Stimulated activated CD8-positive, alpha-beta memory T cell treated with anti-CD3 and anti-CD28 coated beads, Interleukin-2, amount 100 ng/mL, for 1 hour (primary cell): ENCODE results near the gene GLIS1.

ENCODE experiments used
- DNase-seq, 2 donors: peaks; one replicate each; pipeline ENCODE4 v3.0.0-alpha.2; 2020; ENCODE audit warnings: low read depth in 2 of 2

GLIS1 gene

GRCh38 chr1:53678938-53679825 is 59.8 kb downstream of the GLIS1 start:
- DNase-seq = no peak

GRCh38 chr1:53678507-53678906 is 60.5 kb downstream of the GLIS1 start:
- DNase-seq = no peak

- DNase-seq = no peak
These were observed 60.9 kb downstream of the GLIS1 start for GRCh38 chr1:53678046-53678445.

- no peak for DNase-seq
These were observed 61.5 kb downstream of the GLIS1 start for GRCh38 chr1:53677486-53677885.

- no peak for DNase-seq
These were observed 66.2 kb downstream of the GLIS1 start for GRCh38 chr1:53672785-53673184.

GRCh38 chr1:53672243-53672642 is 66.7 kb downstream of the GLIS1 start:
- DNase-seq = no peak

DNA sequence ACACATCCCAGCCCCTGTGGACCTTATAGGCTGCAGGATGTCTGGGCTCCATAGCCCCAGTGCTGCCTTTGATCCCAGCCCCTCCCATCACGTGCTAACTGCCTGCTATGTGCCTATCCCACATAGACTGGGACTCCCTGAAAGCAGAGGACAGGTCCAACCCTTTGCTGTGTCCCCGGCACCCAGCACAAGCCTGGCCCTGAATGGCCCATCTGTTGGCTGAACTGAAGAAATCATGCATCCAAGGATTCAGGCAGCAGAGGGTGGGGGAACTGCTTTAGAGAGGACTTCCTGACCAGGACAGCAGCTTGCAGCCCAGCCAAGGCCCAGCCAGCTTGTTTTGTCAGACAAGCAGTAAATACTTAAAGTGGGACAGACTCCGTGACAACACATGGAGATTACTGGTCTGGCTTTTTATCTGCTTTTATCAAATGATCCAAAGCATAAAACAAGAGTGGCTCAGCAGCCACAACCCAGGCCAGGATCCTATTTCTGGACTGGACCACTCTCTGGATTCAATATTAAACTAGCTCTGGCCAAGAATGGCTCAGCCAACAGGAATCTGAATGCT is 69.3 kb downstream of the GLIS1 start:
- DNase-seq = no peak

- no peak for DNase-seq
These were observed 72.4 kb downstream of the GLIS1 start for GRCh38 chr1:53666566-53666965.

DNA sequence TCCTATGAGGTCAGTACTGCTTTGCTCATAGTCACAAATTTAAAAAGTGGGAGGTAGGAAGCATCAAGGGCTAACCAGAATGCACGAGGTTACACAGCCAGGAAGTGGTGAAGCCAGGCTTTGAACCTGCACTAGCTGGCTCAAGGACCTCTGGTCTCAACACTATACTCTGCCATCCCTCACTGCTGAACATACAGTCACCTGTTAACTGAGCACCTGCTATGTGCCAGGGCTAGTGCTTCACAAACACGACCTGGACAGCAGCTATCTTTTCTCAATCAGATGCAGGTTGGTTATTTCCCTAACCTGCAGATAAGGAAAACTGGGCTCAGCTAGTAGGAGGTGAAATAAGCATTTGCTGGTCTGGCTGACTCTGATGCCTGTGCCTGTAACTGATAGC is 73.0 kb downstream of the GLIS1 start:
- no peak for DNase-seq

GRCh38 chr1:53663529-53664300 is 75.2 kb downstream of the GLIS1 start:
- DNase-seq = no peak

- DNase-seq = no peak
These were observed 76.0 kb downstream of the GLIS1 start for GRCh38 chr1:53662951-53663350.

GRCh38 chr1:53662169-53662568 is 76.8 kb downstream of the GLIS1 start:
- DNase-seq = no peak

DNA sequence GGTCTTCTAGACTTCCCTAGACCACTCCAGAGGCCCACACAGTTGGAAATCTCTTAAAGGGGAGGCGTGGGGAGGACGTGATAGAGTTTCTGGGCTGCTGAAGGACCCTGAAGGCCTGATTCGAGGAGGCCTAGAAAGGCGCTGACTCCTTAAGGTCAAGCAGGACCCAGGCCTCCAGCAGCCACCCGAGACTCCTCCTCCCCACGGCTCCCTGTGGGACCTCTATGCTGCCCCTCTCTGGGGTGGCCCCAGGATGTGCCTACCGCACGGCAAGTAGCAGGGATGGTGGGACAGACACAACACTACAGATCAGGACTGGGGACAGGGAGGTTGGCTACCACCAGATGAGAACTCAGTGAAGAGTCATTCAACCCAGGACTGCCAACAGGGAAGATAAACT is 77.5 kb downstream of the GLIS1 start:
- DNase-seq = no peak

DNA sequence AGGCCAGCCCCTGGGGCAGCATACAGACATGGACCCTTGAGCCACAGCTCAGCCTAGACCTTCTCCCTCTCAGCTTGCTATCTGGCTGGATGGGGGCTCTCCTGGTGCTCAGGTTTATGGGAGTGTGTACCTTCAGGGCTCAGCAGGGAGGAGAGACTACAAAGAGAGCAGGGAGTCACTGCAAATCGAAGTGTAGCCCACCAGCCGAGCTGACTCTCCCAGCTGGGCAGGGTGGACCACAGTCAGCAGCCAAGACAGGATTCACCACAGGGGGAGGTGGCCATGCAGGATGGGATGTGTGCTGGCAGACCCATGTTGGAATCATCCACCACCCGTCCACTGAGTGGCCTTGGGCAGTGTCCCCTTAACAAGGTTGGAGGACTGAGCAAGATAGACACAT is 78.3 kb downstream of the GLIS1 start:
- no peak for DNase-seq

DNA sequence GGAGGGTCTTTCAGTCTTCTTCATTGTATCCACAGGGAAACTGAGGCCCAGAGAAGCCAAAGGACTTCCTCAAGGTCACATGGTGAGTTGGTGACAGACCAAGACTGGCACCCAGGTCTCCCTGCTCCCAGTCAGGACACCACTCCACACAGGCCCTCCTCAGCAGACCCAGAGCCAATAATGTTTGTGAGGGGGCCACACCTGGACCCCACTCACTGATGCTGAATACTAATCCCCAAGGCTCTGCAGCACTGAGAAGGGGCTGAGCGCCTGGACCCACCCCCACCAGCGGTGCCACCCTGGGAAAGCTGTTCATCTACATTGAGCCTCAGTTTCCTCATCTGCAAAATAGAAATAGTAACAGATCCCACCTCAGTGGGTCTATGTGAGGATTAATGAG is 79.5 kb downstream of the GLIS1 start:
- DNase-seq = no peak

- DNase-seq = no peak
These were observed 80.3 kb downstream of the GLIS1 start for GRCh38 chr1:53658489-53659230.

DNA sequence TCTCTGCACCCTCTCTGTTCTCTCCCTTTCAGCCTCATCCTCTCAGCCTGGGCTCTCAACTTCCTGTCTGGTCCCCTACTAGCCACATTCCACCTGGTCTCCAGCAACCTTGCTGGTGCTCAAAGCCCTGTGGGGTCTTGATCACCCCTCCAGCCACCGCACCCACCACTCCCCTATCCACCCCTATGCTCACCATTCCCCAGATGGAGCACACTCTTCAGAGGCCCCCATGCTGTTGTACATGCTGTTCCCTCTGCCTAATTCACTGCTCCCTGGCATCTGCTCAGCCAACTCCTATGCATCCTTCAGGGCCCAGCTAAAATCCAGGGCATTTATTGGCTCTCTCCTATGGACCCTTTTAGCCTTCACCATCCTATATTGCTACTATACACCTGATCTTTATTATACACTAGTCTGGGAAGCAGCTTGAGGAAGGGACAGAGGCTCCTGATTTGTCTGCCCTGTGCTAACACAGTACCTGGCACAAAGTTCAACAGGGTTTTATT is 81.0 kb downstream of the GLIS1 start:
- no peak for DNase-seq

GRCh38 chr1:53657531-53657805 is 81.5 kb downstream of the GLIS1 start:
- no peak for DNase-seq

GRCh38 chr1:53656747-53657530 is 82.0 kb downstream of the GLIS1 start:
- DNase-seq = no peak

DNA sequence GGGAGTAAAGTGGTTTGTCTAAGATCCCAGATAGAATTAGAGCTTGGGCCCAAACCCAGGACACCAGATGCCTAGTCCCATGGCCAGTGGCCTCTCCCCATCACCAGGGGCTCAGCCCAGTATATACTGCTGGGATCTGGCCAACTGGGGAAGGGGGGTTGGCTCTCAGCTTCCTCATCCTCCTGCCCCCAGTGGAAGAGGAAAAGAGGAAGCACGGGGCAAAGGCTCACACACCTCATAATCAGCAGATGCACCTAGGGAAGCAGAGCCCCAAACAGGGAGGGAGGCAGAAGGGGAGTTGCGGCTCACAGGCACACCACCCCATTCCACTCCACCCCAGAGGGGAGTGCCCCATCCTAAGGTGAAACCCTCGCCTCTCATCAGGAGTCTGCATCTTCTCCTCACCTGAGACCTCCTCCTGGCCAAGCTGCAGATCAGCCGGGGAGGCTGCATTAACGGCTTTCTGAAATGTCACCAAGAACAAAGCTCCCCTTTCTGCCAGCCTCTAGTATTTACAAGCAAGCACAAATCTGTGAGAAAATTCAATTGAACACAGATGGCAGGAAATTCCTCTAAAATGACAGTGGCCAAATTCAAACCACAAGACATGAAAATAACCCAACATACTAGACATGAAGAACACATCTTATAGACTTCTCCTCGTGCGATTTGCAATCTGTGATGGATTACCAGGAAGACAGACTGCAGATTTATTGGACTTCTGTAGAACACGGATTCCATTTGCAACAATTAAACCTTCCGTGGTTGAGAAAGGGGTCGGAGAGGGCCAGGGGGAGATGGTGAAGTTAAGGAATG is 82.8 kb downstream of the GLIS1 start:
- DNase-seq = no peak
